ENCODE measurements around the gene ZBED3.
A peak's percentile ranks its signal among the peaks of the same experiment; 100 is the strongest.

ZBED3 gene

GRCh38 chr5:77035950-77036349, 51.1 kb downstream of the ZBED3 start:
- no peak overlapping the region for H3K27ac Mint-ChIP-seq
- no peak overlapping the region for H3K4me3 Mint-ChIP-seq
- H3K36me3 Mint-ChIP-seq (ENCODE audit: low read depth) = peaks cover 52% of the 10 kb centered on the region
- H3K4me1 Mint-ChIP-seq (ENCODE audit: low read depth) = peaks cover 31% of the 10 kb centered on the region
- no peaks in the 10 kb centered on the region for H3K27me3 Mint-ChIP-seq
- H3K9me3 Mint-ChIP-seq = no peaks in the 10 kb centered on the region

GRCh38 chr5:77033338-77033737, 53.7 kb downstream of the ZBED3 start:
- H3K27me3 Mint-ChIP-seq = no peaks in the 10 kb centered on the region
- H3K27ac Mint-ChIP-seq = no peak overlapping the region
- H3K9me3 Mint-ChIP-seq = peaks cover 13% of the 10 kb centered on the region
- H3K36me3 Mint-ChIP-seq (ENCODE audit: low read depth) = peaks cover 49% of the 10 kb centered on the region
- peaks cover 39% of the 10 kb centered on the region for H3K4me1 Mint-ChIP-seq (ENCODE audit: low read depth)
- no peak overlapping the region for H3K4me3 Mint-ChIP-seq

GRCh38 chr5:77032635-77033034, 54.5 kb downstream of the ZBED3 start:
- Mint-ChIP-seq H3K4me1 (ENCODE audit: low read depth) (peaks cover 39% of the 10 kb centered on the region), H3K27me3 (no peaks in the 10 kb centered on the region), H3K27ac (no peak overlapping the region), H3K4me3 (no peak overlapping the region), H3K9me3 (peaks cover 16% of the 10 kb centered on the region), H3K36me3 (ENCODE audit: low read depth) (peaks cover 49% of the 10 kb centered on the region)

DNA sequence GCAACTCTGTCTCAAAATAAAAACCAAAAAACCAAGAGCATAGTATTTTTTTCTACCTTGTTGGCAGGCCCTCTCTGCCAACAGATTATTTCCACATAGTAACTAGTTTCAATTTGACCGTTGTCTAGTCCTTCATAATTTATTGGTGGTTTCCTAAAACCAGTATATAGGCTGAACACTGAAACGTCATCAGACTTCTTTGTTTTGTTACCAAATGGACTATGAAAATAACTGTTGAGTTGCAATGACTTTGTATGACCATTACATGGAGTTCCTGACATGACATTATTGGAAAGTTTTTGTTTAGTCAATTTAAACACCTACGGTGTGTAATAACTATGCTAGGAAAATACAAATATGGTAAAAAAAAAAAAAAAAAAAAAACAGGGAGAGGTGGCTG, 55.2 kb downstream of the ZBED3 start:
- Mint-ChIP-seq H3K4me1 (ENCODE audit: low read depth) (peaks cover 39% of the 10 kb centered on the region), H3K9me3 (peaks cover 16% of the 10 kb centered on the region), H3K4me3 (peak overlapping the region; percentile 94), H3K36me3 (ENCODE audit: low read depth) (peaks cover 48% of the 10 kb centered on the region), H3K27ac (peak overlapping the region; percentile 92), H3K27me3 (no peaks in the 10 kb centered on the region)

DNA sequence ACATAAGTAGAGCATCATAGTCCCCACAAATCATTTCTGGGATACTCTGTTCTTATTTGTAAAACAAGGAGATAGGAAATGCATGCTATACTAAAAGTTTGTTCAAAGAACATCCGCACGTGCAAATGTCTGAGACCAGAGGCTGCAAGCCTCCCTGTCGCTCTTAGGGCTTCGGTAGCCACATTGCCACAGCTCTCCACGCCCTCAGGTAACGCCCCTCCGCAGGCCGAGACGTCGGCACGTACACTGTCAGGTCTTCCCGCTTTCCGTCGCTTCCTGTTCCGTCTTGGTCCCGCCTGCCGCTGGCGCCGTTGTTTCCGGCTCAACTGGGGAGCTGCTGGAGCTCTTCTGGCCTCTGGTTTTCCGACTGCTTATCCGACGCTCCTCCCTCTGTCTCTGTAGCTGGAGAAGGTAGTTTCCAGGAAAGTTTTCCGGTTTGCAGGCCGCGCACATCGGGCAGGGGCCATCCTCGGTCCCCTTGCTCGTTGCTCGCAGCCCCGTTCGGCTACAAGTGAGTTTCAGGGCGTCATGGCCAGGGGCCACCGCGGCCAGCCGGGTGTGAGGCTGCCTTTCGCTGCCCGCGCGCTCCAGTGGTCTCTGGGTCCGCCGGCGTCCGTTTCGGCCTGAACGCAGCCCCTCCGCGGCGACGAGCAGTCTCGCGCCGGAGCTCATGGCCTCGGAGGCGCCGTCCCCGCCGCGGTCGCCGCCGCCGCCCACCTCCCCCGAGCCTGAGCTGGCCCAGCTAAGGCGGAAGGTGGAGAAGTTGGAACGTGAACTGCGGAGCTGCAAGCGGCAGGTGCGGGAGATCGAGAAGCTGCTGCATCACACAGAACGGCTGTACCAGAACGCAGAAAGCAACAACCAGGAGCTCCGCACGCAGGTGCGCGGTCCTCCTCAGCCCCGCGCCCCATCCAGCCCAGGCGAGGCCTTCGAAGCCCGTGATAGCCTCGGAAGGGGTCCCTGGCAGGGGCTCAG, 56.7 kb downstream of the ZBED3 start, which contains the start of gene AGGF1:
AGGF1 (plus strand) TSS at position 308 of the 975 bp plus-strand sequence; CDS start at position 671, 363 bp downstream.
- Mint-ChIP-seq H3K36me3 (ENCODE audit: low read depth) (peaks cover 34% of the 10 kb centered on the region), H3K27me3 (no peaks in the 10 kb centered on the region), H3K4me3 (peak within 1 kb of the TSS; percentile 94), H3K4me1 (ENCODE audit: low read depth) (peaks cover 39% of the 10 kb centered on the region), H3K27ac (peak within 1 kb of the TSS; percentile 92), H3K9me3 (peaks cover 16% of the 10 kb centered on the region)

DNA sequence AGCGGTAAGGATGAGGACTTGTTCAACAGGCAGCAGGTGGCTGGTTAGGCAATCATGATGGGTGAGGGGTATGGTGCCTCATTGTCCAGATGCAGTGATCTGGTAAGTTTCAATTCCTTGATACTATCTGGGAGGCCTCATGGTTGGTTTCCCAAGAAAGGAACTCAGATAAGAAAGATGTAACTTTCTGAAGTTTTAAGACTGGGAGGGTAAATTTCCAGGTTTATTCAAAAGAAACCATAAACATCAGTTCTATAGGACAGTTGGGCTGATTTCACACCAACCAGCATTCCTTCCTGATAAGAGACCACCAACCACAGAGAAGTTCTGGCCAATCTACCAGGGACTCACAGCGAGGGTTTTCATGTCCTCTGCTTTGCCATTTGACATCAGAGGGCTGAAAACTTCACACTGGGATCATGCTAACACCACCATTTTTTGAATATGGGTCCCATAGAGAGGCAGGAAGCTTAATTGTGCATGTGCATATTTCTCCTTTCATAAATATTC, 57.7 kb downstream of the ZBED3 start:
- no peaks in the 10 kb centered on the region for H3K27me3 Mint-ChIP-seq
- peaks cover 24% of the 10 kb centered on the region for H3K36me3 Mint-ChIP-seq (ENCODE audit: low read depth)
- peak overlapping the region; percentile 94 for H3K4me3 Mint-ChIP-seq
- peak overlapping the region; percentile 92 for H3K27ac Mint-ChIP-seq
- H3K4me1 Mint-ChIP-seq (ENCODE audit: low read depth) = peaks cover 35% of the 10 kb centered on the region
- peaks cover 16% of the 10 kb centered on the region for H3K9me3 Mint-ChIP-seq

GRCh38 chr5:77028631-77029375, 58.3 kb downstream of the ZBED3 start:
- Mint-ChIP-seq H3K27me3 (no peaks in the 10 kb centered on the region), H3K36me3 (ENCODE audit: low read depth) (peaks cover 23% of the 10 kb centered on the region), H3K4me3 (no peak overlapping the region), H3K27ac (peak overlapping the region; percentile 49), H3K9me3 (peaks cover 16% of the 10 kb centered on the region), H3K4me1 (ENCODE audit: low read depth) (peaks cover 34% of the 10 kb centered on the region)

- Mint-ChIP-seq H3K9me3 (peaks cover 13% of the 10 kb centered on the region), H3K4me3 (no peak overlapping the region), H3K36me3 (ENCODE audit: low read depth) (peaks cover 14% of the 10 kb centered on the region), H3K4me1 (ENCODE audit: low read depth) (no peaks in the 10 kb centered on the region), H3K27ac (no peak overlapping the region), H3K27me3 (peaks cover 16% of the 10 kb centered on the region)
Measured at GRCh38 chr5:77024490-77024889, 62.6 kb downstream of the ZBED3 start.

GRCh38 chr5:77022511-77023417, 64.3 kb downstream of the ZBED3 start:
- no peaks in the 10 kb centered on the region for H3K9me3 Mint-ChIP-seq
- H3K27me3 Mint-ChIP-seq = peaks cover 26% of the 10 kb centered on the region
- no peaks in the 10 kb centered on the region for H3K4me1 Mint-ChIP-seq (ENCODE audit: low read depth)
- no peak overlapping the region for H3K27ac Mint-ChIP-seq
- H3K4me3 Mint-ChIP-seq = no peak overlapping the region
- no peaks in the 10 kb centered on the region for H3K36me3 Mint-ChIP-seq (ENCODE audit: low read depth)
